ENCODE measurements around the gene MT1X. TPM values are rescaled to one million over a fixed set of nuclear protein-coding genes. Genes with fewer than 3 reads are reported as not detected.
A peak's percentile ranks its signal among the peaks of the same experiment; 100 is the strongest.
"Not testable (repeated sequence)": the region's sequence is repeated elsewhere in the genome, so short reads cannot be mapped to it uniquely, and the experiment has no call there.

The MT1X gene
- total and polyA plus RNA-seq, 2 of the 13 experiments (the other 11 are each of a cell fraction or from before 2014, with no cell fraction given) = 19.7 to 288 TPM

- TF ChIP-seq SATB2 (CRISPR knock-in tag; IDR thresholded peaks at IDR 0.05) = no peak
- TF ChIP-seq MED1 (CRISPR knock-in tag; IDR thresholded peaks at IDR 0.05) = peak; percentile 58
- 0 out of 2 replicates have a peak, but pooled peaks have one; percentile 41 for TF ChIP-seq ZNF574 (CRISPR knock-in tag; IDR thresholded peaks at IDR 0.05)
- peak; percentile 12; the same call in 1 of the 2 replicates for TF ChIP-seq THRA (CRISPR knock-in tag; IDR thresholded peaks at IDR 0.05; ENCODE audit: borderline replicate concordance)
- peak; percentile 79 for TF ChIP-seq SMC3 (IDR thresholded peaks at IDR 0.05; ENCODE audit: low read length)
- TF ChIP-seq CCDC6 (CRISPR knock-in tag; IDR thresholded peaks at IDR 0.05) = no peak
- TF ChIP-seq RAD21 (CRISPR knock-in tag; IDR thresholded peaks at IDR 0.05) = peak; percentile 79
- TF ChIP-seq ZFP90 (CRISPR knock-in tag; IDR thresholded peaks at IDR 0.05; ENCODE audit: borderline replicate concordance) = peak; percentile 46; the same call in 1 of the 2 replicates
- TF ChIP-seq STAG1 (CRISPR knock-in tag; IDR thresholded peaks at IDR 0.05) = peak; percentile 88
- TF ChIP-seq CTCF (CRISPR knock-in tag; IDR thresholded peaks at IDR 0.05) = peak; percentile 83
- TF ChIP-seq SAP130 (CRISPR knock-in tag; IDR thresholded peaks at IDR 0.05; ENCODE audit: low read depth) = 0 out of 2 replicates have a peak, but pooled peaks have one; percentile 12
These were observed 8.3 kb upstream of the MT1X start (continued) for GRCh38 chr16:56673921-56674320.

GRCh38 chr16:56674570-56674969 lies 7.7 kb upstream of the MT1X start:
- H3K9ac ChIP-seq (ENCODE audit: insufficient read depth, low read depth, low read length); H3K27ac ChIP-seq (ENCODE audit: extremely low read length, insufficient read depth, low read length); H3K4me2 ChIP-seq (ENCODE audit: low read depth, low read length); H4K20me1 ChIP-seq (ENCODE audit: insufficient read depth, low read length); H2AFZ ChIP-seq (ENCODE audit: low read length); H3K79me2 ChIP-seq (ENCODE audit: insufficient read depth, low read length); H3K4me3 ChIP-seq (replicated peaks in 1 of 3; ENCODE audit: insufficient read depth in 1 of 3, low read depth in 2 of 3, low read length in 3 of 3); H3K9me3 ChIP-seq (ENCODE audit: low read length); DNase-seq (ENCODE audit: low spot score); FAIRE-seq; POLR2A ChIA-PET; H3K36me3 ChIP-seq (replicated peaks in 1 of 2; ENCODE audit: control insufficient read depth in 1 of 2, insufficient read depth in 2 of 2, low read length in 2 of 2); in situ Hi-C loops (cut with HindIII; ENCODE audit: extremely low pct_ligation_motif_present, low pct_unique_long_range_greater_than_20kb); ATAC-seq; H3K4me1 ChIP-seq (ENCODE audit: insufficient read depth, low read length); BruUV-seq (replicated peaks): not testable (repeated sequence)
- H3K27me3 ChIP-seq (ENCODE audit: control insufficient read depth in 1 of 2, insufficient read depth in 2 of 2, low read length in 2 of 2) = peaks cover 3 to 42% of the 10 kb centered on the region in 2 experiments
- 64% methylated on average over 6 of the region's 6 CpGs for WGBS (ENCODE audit: low lambda C conversion rate)
- CTCF ChIA-PET (ENCODE audit: low intra/inter-chr PET ratio, low total read pairs) = interaction anchor here (3.8 kb wide), 1 partner anchor 27 kb away, joined by 36 read pairs; no protein-coding TSS in a partner anchor
- intact Hi-C loops (cut with micrococcal nuclease; ENCODE audit: unreplicated experiment) = loop anchor here (1.0 to 5.0 kb wide), 2 partner anchors 28 to 188 kb away; no protein-coding TSS in a partner anchor

All from HepG2 (cell line).